GM19351 (cell line): Measurements from ENCODE around the gene LCE5A.
"Not testable (repeated sequence)": the region's sequence is repeated elsewhere in the genome, so short reads cannot be mapped to it uniquely, and the experiment has no call there.

Source experiments
- ATAC-seq: cut with Tn5 transposase; IDR thresholded peaks from one replicate; pipeline ENCODE4 v1.9.1; 2021; ENCODE audit warnings: mild to moderate bottlenecking, moderate library complexity; ENCODE audit not compliant: unreplicated experiment

The LCE5A gene, protein sequence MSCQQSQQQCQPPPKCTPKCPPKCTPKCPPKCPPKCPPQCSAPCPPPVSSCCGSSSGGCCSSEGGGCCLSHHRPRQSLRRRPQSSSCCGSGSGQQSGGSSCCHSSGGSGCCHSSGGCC

DNA sequence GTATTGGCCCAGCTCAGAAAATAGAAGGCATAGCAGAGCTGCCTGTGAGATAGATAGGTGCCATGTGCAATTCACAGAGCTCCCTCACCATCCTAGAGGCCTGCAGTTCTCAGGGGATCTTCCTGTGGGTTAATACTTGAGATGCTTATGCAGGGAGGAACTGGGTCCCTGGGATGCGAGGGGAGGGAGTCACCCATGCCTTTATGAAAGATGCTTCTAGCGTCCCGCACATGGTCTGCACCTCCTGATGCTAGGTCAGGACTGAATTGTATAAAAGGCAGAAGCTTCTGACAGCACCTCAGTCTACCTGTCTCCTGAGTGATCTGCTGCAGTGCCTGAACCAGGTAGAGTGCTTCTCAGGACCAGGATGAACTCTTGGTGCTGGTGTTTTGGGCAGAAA, at the start of gene LCE5A:
TSS of gene LCE5A (plus strand) at position 301 of the 400 bp plus-strand sequence. CDS start 732 bp downstream, outside the sequence.
- ATAC-seq = no peak

- no peak for ATAC-seq
Measured at GRCh38 chr1:152461544-152461943, 49.1 kb upstream of the LCE5A start.

DNA sequence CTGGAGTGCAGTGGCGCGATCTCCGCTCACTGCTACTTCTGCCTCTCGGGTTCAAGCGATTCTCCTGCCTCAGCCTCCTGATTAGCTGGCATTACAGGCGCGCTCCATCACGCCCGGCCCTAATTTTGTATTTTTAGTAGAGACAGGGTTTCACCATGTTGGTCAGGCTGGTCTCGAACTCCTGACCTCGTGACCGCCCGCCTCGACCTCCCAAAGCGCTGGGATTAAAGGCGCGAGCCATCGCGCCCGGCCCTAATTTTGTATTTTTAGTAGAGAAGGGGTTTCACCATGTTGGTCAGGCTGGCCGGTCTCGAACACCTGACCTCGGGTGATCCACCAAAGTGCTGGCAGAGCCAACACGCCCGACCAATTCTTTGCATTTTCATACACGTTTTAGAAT, 48.0 kb upstream of the LCE5A start:
- ATAC-seq = no peak

GRCh38 chr1:152466217-152466616, 44.4 kb upstream of the LCE5A start:
- no peak for ATAC-seq

GRCh38 chr1:152473887-152474537, 36.6 kb upstream of the LCE5A start:
- no peak for ATAC-seq

DNA sequence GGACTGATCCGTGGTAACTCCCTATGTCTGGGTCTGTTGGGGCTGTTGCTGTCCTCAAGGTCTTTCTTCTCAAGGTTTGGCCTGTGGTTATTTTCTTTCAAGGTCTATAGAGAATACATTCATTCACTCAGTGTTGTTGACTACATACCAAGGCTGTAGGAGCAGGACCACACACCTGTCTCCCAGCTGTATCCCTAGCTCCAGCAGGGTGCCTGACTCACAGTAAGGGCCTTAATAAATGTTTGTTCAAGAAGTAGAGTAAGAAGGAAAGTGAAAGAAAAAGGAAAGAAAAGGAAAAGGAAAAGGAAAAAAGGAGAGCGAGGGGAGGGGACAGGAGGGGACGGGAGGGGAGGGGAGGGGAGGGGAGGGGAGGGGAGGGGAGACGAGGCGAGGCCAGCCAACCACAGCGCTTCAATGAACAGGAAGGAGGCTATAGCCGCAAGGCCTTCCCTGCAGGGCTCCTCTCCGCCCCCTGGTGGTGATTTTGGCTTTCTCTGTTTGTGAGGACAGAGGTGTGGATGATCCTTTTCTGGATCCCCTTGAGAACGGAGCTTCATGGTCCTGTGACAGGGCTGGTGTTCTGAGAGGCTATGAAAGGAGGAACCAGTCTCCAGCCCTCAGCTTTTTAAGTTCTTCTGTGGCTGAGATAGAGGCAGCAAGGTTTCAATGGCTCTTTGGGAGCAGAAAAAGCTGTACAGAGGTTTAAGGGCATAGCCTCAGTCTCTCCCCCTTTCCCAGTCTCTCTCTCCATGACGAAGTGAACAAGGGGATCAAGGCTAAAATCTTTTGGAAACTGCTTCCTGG, 30.6 kb upstream of the LCE5A start:
- ATAC-seq = peak; percentile 71

DNA sequence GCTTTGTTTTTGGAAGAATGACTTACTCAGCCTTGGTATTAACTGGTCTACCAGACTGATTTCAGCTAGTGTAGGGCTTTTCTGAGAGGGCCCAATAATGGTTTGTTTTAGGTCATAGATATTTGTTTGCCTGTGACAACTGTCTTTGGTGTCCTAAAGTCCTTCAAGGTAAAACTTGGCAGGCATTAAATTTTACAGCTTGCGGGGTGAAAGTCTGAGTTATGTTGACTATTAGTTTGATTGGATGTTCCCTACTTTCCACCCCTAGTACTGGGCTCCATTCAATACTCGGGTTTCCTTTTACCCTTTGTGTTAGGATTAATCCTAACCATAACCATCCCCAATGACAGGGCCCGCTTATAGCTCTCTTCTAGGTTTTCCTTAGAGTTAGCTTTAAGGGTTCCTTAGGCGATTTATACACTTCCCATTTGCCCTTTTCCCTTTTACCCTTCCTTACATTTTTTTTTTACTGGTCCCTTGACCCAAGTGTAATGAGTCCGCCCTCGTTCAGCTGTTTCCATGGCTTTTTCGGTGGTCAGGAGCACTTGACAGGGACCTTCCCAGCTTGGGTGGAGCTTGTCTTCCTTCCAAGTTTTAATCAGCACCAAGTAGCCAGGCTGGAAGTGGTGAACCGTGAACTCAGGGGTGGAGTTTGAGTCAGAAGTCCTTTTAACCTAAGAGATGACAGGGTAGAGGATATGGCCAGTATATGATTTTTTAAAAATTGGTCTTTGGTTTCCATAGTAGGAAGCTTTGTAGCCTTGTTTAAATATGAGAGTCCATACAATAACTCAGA, 28.5 kb upstream of the LCE5A start:
- ATAC-seq = no peak

DNA sequence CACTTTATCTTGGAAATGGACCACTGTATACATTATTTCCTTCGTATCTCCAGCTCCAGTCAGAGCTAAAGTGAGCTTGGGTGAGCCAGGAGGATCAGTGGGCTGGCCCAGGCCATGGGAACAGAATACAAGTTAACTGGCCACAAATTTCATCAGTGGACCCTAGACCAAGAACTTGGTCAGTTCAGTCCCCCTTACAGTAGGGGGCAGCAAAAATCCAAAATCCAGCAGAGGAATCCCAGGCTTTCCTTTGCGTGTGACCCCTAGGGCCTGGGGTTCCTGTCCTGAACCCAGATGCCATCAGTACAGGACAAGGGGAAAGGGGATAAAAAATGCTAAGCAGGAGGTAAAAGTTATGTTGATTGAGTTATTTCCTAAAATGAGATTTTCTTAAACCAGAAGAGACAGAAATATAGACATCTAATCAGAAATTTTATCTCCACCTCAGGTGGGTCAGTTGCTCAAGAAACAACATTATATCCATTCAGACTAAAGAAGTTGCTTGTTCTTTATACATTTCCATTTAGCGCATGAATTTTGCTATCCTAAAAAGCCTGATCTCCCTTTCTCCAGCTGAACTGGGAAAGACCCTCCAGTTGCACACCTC, 24.1 kb upstream of the LCE5A start:
- ATAC-seq = no peak

DNA sequence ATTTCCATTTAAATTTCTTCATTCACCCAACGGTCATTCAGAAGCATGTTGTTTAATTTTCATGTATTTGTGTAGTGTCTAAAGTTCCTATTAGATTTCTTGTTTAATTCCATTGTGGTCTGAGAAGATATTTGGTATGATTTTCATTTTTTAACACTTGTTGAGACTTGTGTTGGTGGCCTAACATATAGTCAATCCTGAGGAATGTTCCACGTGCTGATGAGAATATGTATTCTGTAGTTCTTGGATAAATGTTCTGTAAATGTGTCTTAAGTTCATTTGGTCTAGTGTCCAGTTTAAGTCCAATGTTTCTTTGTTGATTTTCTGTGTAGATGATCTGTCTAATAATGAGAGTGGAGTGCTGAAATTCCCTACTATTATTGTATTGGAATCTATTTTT, 22.7 kb upstream of the LCE5A start:
- no peak for ATAC-seq

GRCh38 chr1:152491537-152491936, 19.1 kb upstream of the LCE5A start:
- ATAC-seq = not testable (repeated sequence)

- no peak for ATAC-seq
Measured at GRCh38 chr1:152495066-152495675, 15.4 kb upstream of the LCE5A start.

- no peak for ATAC-seq
Measured at GRCh38 chr1:152497273-152497672, 13.3 kb upstream of the LCE5A start.

- no peak for ATAC-seq
Measured at GRCh38 chr1:152501704-152502103, 8.9 kb upstream of the LCE5A start.

DNA sequence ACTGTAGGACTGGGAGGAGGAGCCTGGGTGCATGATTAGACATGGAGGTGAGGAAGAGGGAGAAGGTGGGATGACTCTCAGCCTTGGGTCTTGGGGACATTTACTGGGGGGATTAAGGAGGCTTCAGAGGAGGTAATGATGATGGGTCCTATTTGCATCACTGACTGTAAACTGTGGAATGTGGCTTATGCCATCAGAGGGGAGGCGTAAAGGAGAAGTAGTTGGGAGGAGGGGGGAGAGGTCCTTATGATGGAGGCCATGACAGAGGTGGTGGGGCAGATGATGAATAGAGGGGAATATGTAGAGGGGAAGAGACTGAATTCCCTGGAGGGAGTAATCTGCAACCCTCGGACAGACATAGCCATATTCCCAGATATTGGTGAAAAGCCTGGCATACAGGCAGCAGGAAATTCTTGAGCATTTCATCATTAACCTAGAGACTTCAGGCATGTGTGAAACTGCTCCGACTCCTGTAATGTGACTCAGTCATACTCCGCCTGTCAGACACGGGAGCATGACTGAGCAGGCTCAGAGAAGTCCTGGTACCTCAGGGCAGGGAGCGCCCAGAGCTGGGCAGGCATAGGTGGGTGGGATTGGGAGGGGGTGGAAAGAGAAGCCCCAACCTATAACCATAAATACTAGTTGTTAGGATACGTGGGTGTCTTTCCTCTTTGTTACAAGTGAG, 8.0 kb upstream of the LCE5A start:
- ATAC-seq = no peak

GRCh38 chr1:152505083-152505482, 5.5 kb upstream of the LCE5A start:
- no peak for ATAC-seq

- ATAC-seq = no peak
Measured at GRCh38 chr1:152506899-152507498, 3.6 kb upstream of the LCE5A start.

DNA sequence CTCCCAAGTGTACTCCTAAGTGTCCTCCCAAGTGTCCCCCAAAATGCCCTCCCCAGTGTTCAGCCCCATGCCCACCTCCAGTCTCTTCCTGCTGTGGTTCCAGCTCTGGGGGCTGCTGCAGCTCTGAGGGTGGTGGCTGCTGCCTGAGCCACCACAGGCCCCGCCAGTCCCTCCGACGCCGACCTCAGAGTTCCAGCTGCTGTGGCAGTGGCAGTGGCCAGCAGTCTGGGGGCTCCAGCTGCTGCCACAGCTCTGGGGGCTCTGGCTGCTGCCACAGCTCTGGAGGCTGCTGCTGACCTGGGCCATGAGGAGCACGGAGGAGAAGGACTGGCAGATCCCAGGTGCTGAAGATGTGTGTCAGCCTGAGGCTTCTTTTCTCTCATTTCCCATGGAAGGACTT, 993 bp downstream of the LCE5A start:
- no peak for ATAC-seq

GRCh38 chr1:152513081-152513480, 2.5 kb downstream of the LCE5A start:
- ATAC-seq = no peak

DNA sequence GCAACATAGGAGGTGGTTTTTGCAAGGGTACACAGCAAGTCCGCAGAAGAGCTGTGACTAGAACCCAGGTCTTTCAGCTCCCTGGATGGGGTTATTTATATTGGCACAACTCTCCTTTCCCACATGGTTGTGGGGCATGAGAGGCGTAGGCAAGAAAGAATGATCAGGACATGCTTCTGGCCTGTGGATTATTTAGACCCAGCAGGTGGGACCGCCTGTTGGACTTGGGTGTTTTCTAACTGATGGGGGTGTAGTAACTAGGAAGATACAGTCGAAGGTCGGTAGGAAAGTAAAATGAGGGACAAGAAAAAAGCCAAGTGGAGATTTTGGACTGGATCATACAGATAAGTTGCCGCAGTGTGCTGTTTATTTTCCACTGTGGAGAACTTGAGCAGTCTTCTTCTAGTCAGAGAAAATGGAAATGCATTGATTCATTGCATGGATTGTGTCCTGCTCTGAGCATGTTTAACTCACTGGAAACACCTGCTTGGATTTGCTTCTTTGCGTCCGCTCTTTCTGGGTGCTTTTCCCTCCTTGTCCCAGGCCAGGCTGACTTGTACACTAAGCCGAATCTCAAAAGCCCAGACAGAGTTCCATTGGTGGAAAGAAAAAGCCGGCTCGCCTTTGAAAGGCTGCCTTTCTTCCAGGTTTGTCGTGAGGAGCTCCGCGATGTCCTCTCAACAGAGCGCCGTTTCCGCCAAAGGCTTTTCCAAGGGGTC, 4.3 kb downstream of the LCE5A start:
- no peak for ATAC-seq
